ENCODE measurements around the gene CLEC16A.

Gene CLEC16A

GRCh38 chr16:11107780-11108465 is 163.6 kb downstream of the CLEC16A start:
- DNase-seq, result no peak

GRCh38 chr16:11108466-11108805 is 164.1 kb downstream of the CLEC16A start:
- DNase-seq, result no peak

GRCh38 chr16:11109566-11109965 is 165.2 kb downstream of the CLEC16A start:
- no peak for DNase-seq

- DNase-seq, result no peak
Observed at GRCh38 chr16:11111150-11111549, 166.8 kb downstream of the CLEC16A start.

- DNase-seq, result no peak
Observed at GRCh38 chr16:11111856-11112634, 167.7 kb downstream of the CLEC16A start.

- DNase-seq, result peak; percentile 50
Observed at GRCh38 chr16:11112723-11113348, 168.5 kb downstream of the CLEC16A start.

- no peak for DNase-seq
Observed at GRCh38 chr16:11114366-11115164, 170.2 kb downstream of the CLEC16A start.

GRCh38 chr16:11117576-11118211 is 173.3 kb downstream of the CLEC16A start:
- DNase-seq, result no peak

- no peak for DNase-seq
Observed at GRCh38 chr16:11118479-11118878, 174.1 kb downstream of the CLEC16A start.

GRCh38 chr16:11121083-11121608 is 176.8 kb downstream of the CLEC16A start:
- no peak for DNase-seq

GRCh38 chr16:11121914-11122692 is 177.7 kb downstream of the CLEC16A start:
- DNase-seq, result no peak

GRCh38 chr16:11123666-11124065 is 179.3 kb downstream of the CLEC16A start:
- no peak for DNase-seq

- DNase-seq, result no peak
Observed at GRCh38 chr16:11125936-11126335, 181.6 kb downstream of the CLEC16A start.

GRCh38 chr16:11126399-11127054 is 182.2 kb downstream of the CLEC16A start:
- DNase-seq, result no peak

GRCh38 chr16:11127610-11128195 is 183.3 kb downstream of the CLEC16A start:
- no peak for DNase-seq

- no peak for DNase-seq
Observed at GRCh38 chr16:11128211-11129141, 184.1 kb downstream of the CLEC16A start.

GRCh38 chr16:11129378-11129781 is 185.0 kb downstream of the CLEC16A start:
- DNase-seq, result no peak

- no peak for DNase-seq
Observed at GRCh38 chr16:11130978-11131665, 186.8 kb downstream of the CLEC16A start.

GRCh38 chr16:11131706-11132105 is 187.3 kb downstream of the CLEC16A start:
- DNase-seq, result no peak
